Right hindlimb (tissue), 1 donor: ENCODE data around the gene ST7.
"Not testable (repeated sequence)": the region's sequence is repeated elsewhere in the genome, so short reads cannot be mapped to it uniquely, and the experiment has no call there.

Experiments
- DNase-seq: peaks from one replicate; pipeline ENCODE4 v3.0.0-alpha.2; 2018

Gene ST7

GRCh38 chr7:116953372-116953905, at the start of gene ST7:
Gene ST7 (plus strand): TSS chr7:116953501. CDS start chr7:116953541, 40 bp downstream.
- peak; percentile 78 for DNase-seq

- no peak for DNase-seq
Measured at GRCh38 chr7:116906391-116906790, 46.9 kb upstream of the ST7 start.

- no peak for DNase-seq
Measured at GRCh38 chr7:116910383-116910782, 42.9 kb upstream of the ST7 start.

GRCh38 chr7:116911801-116912200, 41.5 kb upstream of the ST7 start:
- no peak for DNase-seq

GRCh38 chr7:116912269-116912909, 40.9 kb upstream of the ST7 start:
- no peak for DNase-seq

GRCh38 chr7:116918704-116919103, 34.6 kb upstream of the ST7 start:
- no peak for DNase-seq

GRCh38 chr7:116920359-116920758, 32.9 kb upstream of the ST7 start:
- no peak for DNase-seq

GRCh38 chr7:116922545-116922944, 30.8 kb upstream of the ST7 start:
- no peak for DNase-seq

- no peak for DNase-seq
Measured at GRCh38 chr7:116924741-116925140, 28.6 kb upstream of the ST7 start.

- no peak for DNase-seq
Measured at GRCh38 chr7:116929021-116929420, 24.3 kb upstream of the ST7 start.

GRCh38 chr7:116929914-116930913, 23.1 kb upstream of the ST7 start:
- DNase-seq = peak; percentile 80

GRCh38 chr7:116932566-116932965, 20.7 kb upstream of the ST7 start:
- DNase-seq = no peak

- no peak for DNase-seq
Measured at GRCh38 chr7:116933465-116933864, 19.8 kb upstream of the ST7 start.

- DNase-seq = no peak
Measured at GRCh38 chr7:116934580-116934979, 18.7 kb upstream of the ST7 start.

- not testable (repeated sequence) for DNase-seq
Measured at GRCh38 chr7:116936844-116937243, 16.5 kb upstream of the ST7 start.

GRCh38 chr7:116938678-116939077, 14.6 kb upstream of the ST7 start:
- DNase-seq = no peak

GRCh38 chr7:116940689-116941370, 12.5 kb upstream of the ST7 start:
- no peak for DNase-seq

- no peak for DNase-seq
Measured at GRCh38 chr7:116942504-116942903, 10.8 kb upstream of the ST7 start.

- no peak for DNase-seq
Measured at GRCh38 chr7:116948934-116949333, 4.4 kb upstream of the ST7 start.

GRCh38 chr7:116949941-116950801, 3.1 kb upstream of the ST7 start:
- no peak for DNase-seq

GRCh38 chr7:116950889-116951351, 2.4 kb upstream of the ST7 start:
- no peak for DNase-seq
